Measurements from ENCODE around the gene SPAG6. TPM values are rescaled to one million over a fixed set of nuclear protein-coding genes. Genes with fewer than 3 reads are reported as not detected.
"Not testable (repeated sequence)": the region's sequence is repeated elsewhere in the genome, so short reads cannot be mapped to it uniquely, and the experiment has no call there.

SPAG6 gene
- total and polyA plus RNA-seq, 5 donors = 0.05 to 0.09 TPM; not detected in 3

DNA sequence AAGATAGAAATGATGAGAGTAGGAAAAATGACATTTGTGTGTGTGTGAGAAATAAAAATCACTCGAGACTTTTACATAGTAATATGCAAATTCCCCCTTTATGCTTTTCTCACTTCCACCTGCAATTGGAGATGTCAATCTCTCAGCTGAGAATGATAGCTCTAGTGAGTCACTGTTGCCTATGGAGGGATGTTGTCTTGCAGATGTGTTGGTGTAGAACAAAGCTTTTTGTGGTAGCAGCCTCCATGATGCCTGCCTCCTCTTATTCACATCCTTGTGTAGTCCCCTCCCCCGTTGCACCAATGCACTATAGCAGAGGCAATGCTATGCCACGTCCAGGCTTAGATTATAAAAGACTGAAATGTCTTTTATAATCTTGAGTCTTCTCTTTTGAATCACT is 33.8 kb downstream of the SPAG6 start:
- WGBS = 81% methylated on average over 3 of the region's 3 CpGs
- no peak overlapping the region for H3K27ac ChIP-seq (ENCODE audit: low read length)
- intact Hi-C loops (cut with DNase I) = no loop called here
- no peaks in the 10 kb centered on the region for H3K9me3 ChIP-seq (ENCODE audit: control insufficient read depth, low read length)
- ATAC-seq = no peak
- no peak overlapping the region for H3K4me3 ChIP-seq (ENCODE audit: low read length)
- no peaks in the 10 kb centered on the region for H3K4me1 ChIP-seq (ENCODE audit: control insufficient read depth, insufficient read depth, low read length)
- DNase-seq = no peak
- H3K27me3 ChIP-seq (ENCODE audit: control insufficient read depth, insufficient read depth) = no peaks in the 10 kb centered on the region

DNA sequence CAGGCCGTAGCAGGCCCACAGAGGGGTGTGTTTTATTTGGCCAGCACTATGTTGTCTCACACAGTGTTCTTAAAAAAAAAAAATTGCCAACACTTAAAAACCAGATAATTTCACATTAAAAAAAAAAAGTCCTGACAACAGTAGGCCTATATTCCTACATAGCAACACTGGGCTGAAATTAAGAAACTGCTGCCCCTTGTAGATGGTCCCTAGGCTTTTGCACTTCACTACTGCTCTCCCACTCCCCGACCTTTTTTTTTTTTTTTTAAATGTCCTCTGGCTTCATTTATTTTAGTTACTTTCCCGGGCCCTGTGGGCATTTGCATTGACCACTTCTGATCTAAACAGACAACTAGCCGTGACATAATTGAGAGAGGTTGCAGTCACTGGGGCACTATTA is 36.0 kb downstream of the SPAG6 start:
- H3K4me1 ChIP-seq (ENCODE audit: control insufficient read depth, insufficient read depth, low read length) = no peaks in the 10 kb centered on the region
- H3K27me3 ChIP-seq (ENCODE audit: control insufficient read depth, insufficient read depth) = no peaks in the 10 kb centered on the region
- H3K27ac ChIP-seq (ENCODE audit: low read length) = no peak overlapping the region
- ATAC-seq (no peak), DNase-seq (no peak)
- 64% methylated on average over 4 of the region's 4 CpGs for WGBS
- no peak overlapping the region for H3K4me3 ChIP-seq (ENCODE audit: low read length)
- no peaks in the 10 kb centered on the region for H3K9me3 ChIP-seq (ENCODE audit: control insufficient read depth, low read length)
- intact Hi-C loops (cut with DNase I) = no loop called here

DNA sequence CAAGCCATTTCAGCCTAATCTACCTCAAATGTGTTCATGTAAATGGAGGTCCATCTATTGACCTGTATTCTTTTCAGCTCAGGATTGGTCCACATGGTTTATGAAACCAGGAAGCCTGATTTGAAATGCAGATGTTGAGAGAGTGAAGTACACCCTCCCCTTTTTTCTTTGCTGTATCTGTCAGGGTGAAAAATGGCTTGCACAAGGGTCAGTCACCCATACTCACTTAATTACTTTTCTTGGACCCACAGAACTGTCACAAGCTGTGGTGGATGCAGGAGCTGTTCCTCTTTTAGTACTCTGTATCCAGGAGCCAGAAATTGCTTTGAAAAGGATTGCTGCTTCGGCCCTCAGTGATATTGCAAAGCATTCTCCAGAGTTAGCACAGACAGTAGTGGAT is 41.2 kb downstream of the SPAG6 start:
- H3K27ac ChIP-seq (ENCODE audit: low read length) = no peak overlapping the region
- ATAC-seq (no peak), DNase-seq (no peak)
- H3K27me3 ChIP-seq (ENCODE audit: control insufficient read depth, insufficient read depth) = peaks cover 2% of the 10 kb centered on the region
- no peak overlapping the region for H3K4me3 ChIP-seq (ENCODE audit: low read length)
- H3K4me1 ChIP-seq (ENCODE audit: control insufficient read depth, insufficient read depth, low read length) = no peaks in the 10 kb centered on the region
- no peaks in the 10 kb centered on the region for H3K9me3 ChIP-seq (ENCODE audit: control insufficient read depth, low read length)
- 49% methylated on average over 1 of the region's 1 CpG for WGBS
- intact Hi-C loops (cut with DNase I) = no loop called here

DNA sequence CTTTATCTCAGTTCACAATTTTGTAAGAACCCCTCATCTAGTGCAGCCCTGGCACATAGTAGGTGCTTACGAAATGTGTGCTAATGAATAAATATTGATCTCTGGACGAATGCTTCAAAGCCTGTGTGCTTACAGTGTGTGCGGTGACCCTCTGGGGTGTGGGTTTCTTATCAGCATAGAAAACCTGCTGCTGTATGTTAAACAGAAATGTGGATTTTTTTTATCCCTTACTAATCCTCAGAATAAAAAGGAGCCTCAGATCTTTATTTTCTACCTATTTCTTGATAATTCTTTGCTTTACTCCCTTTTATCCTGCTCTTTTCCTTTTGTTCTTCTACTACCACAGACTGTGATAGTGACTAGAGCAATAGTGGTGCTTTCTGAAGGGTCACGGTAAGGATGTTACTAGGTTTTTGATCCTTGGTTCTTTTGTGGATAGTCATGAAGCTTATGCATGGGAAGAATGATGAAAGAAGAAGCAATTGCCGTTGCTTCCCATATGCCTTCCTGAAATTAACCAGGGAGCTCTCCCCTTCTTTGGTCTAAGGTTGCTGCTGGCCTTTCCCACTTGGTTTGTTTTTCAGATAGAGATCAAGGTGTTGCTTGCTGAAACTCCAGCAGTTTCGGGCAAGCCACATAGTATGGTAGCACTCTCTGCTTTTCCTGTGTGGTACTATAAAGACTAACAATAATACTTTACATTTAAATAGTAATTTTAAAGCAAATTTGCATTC is 44.7 kb downstream of the SPAG6 start:
- Histone ChIP-seq H3K27me3 (ENCODE audit: control insufficient read depth, insufficient read depth) (peaks cover 2% of the 10 kb centered on the region), H3K4me3 (ENCODE audit: low read length) (no peak overlapping the region), H3K27ac (ENCODE audit: low read length) (no peak overlapping the region), H3K9me3 (ENCODE audit: control insufficient read depth, low read length) (no peaks in the 10 kb centered on the region), H3K4me1 (ENCODE audit: control insufficient read depth, insufficient read depth, low read length) (no peaks in the 10 kb centered on the region)
- WGBS = 85% methylated on average over 6 of the region's 6 CpGs
- intact Hi-C loops (cut with DNase I) = no loop called here
- DNase-seq = no peak
- no peak for ATAC-seq

DNA sequence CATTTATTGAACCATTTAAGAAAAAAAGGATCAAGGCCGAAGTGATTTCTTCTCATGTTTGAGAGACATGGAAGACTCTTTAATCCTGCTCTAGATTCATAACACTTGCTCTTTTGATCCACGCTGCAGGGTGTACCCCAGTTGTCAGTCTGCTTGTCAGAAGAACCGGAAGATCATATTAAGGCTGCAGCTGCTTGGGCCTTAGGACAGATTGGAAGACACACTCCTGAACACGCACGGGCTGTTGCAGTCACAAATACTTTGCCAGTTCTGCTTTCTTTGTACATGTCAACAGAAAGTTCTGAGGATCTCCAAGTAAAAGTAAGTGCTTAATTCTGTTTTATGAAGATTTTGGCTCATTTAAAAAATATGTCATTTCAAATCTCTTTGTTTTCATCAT is 46.3 kb downstream of the SPAG6 start:
- H3K4me1 ChIP-seq (ENCODE audit: control insufficient read depth, insufficient read depth, low read length) = no peaks in the 10 kb centered on the region
- 90% methylated on average over 5 of the region's 5 CpGs for WGBS
- H3K4me3 ChIP-seq (ENCODE audit: low read length) = no peak overlapping the region
- no peak overlapping the region for H3K27ac ChIP-seq (ENCODE audit: low read length)
- peaks cover 2% of the 10 kb centered on the region for H3K27me3 ChIP-seq (ENCODE audit: control insufficient read depth, insufficient read depth)
- DNase-seq (no peak), ATAC-seq (no peak)
- no peaks in the 10 kb centered on the region for H3K9me3 ChIP-seq (ENCODE audit: control insufficient read depth, low read length)
- intact Hi-C loops (cut with DNase I) = no loop called here

DNA sequence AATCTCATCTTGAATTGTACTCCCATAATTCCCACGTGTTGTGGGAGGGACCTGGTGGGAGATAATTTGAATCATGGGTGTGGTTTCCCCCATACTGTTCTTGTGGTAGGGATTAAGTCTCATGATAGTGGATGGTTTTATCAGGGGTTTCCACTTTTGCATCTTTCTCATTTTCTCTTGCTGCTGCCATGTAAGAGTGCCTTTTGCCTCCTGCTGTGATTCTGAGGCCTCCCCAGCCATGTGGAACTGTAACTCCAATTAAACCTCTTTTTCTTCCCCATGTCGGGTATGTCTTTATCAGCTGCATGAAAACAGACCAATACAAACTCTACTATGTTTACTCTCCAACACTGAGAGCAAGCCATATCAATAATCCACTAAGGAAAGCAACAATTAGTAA is 50.9 kb downstream of the SPAG6 start:
- H3K27me3 ChIP-seq (ENCODE audit: control insufficient read depth, insufficient read depth); intact Hi-C loops (cut with DNase I); ATAC-seq; H3K4me3 ChIP-seq (ENCODE audit: low read length); H3K9me3 ChIP-seq (ENCODE audit: control insufficient read depth, low read length); H3K4me1 ChIP-seq (ENCODE audit: control insufficient read depth, insufficient read depth, low read length); DNase-seq; H3K27ac ChIP-seq (ENCODE audit: low read length): not testable (repeated sequence)
- 41% methylated on average over 2 of the region's 2 CpGs for WGBS

DNA sequence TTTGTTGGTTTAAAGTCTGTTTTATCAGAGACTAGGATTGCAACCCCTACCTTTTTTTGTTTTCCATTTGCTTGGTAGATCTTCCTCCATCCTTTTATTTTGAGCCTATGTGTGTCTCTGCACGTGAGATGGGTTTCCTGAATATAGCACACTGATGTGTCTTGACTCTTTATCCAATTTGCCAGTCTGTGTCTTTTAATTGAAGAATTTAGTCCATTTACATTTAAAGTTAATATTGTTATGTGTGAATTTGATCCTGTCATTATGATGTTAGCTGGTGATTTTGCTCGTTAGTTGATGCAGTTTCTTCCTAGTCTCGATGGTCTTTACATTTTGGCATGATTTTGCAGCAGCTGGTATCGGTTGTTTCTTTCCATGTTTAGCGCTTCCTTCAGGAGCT is 61.6 kb downstream of the SPAG6 start:
- DNase-seq; H3K4me1 ChIP-seq (ENCODE audit: control insufficient read depth, insufficient read depth, low read length); ATAC-seq; H3K27ac ChIP-seq (ENCODE audit: low read length); H3K4me3 ChIP-seq (ENCODE audit: low read length); H3K27me3 ChIP-seq (ENCODE audit: control insufficient read depth, insufficient read depth); intact Hi-C loops (cut with DNase I); H3K9me3 ChIP-seq (ENCODE audit: control insufficient read depth, low read length): not testable (repeated sequence)
- WGBS = 87% methylated on average over 1 of the region's 5 CpGs

DNA sequence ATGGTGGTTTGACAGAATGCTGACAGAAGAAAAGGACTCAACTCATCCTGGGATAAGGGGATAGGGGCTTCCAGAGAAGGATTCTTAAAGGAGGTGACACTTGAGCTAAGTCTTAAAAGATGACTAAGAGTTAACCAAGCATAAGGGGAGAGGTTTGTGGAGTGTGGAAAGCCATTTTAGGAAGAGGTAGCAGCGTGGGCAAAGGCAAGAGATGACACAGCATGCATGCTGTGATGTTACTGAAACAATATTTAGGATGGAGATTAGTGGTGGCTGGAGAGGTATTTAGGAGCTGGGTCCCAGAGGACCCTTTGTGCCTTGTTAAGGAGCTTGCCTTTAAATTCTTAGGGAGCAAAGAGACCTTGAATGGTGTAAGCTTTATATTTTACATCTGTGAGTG is 65.1 kb downstream of the SPAG6 start:
- intact Hi-C loops (cut with DNase I) = no loop called here
- H3K4me1 ChIP-seq (ENCODE audit: control insufficient read depth, insufficient read depth, low read length) = no peaks in the 10 kb centered on the region
- 36% methylated on average over 1 of the region's 1 CpG for WGBS
- H3K27ac ChIP-seq (ENCODE audit: low read length) = no peak overlapping the region
- H3K9me3 ChIP-seq (ENCODE audit: control insufficient read depth, low read length) = no peaks in the 10 kb centered on the region
- no peaks in the 10 kb centered on the region for H3K27me3 ChIP-seq (ENCODE audit: control insufficient read depth, insufficient read depth)
- no peak overlapping the region for H3K4me3 ChIP-seq (ENCODE audit: low read length)
- ATAC-seq (no peak), DNase-seq (no peak)

DNA sequence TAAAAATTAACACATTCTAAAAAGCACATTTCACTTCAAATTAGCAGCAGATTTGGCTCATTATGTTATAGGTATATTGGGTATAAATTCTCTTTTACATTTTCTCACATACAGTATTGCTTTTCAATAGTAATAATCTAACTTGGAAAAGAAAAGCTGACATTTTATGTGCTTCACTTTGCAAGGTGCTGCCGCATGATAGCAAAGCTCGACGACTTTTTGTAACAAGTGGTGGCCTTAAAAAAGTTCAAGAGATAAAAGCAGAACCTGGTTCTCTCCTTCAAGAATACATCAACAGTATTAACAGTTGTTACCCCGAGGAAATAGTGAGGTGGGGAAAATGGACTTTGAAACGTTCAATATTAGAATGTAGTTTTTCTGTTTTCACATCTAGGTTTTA is 65.5 kb downstream of the SPAG6 start:
- intact Hi-C loops (cut with DNase I) = no loop called here
- Histone ChIP-seq H3K27ac (ENCODE audit: low read length) (no peak overlapping the region), H3K4me1 (ENCODE audit: control insufficient read depth, insufficient read depth, low read length) (no peaks in the 10 kb centered on the region), H3K9me3 (ENCODE audit: control insufficient read depth, low read length) (no peaks in the 10 kb centered on the region), H3K4me3 (ENCODE audit: low read length) (no peak overlapping the region), H3K27me3 (ENCODE audit: control insufficient read depth, insufficient read depth) (no peaks in the 10 kb centered on the region)
- DNase-seq = no peak
- WGBS = 78% methylated on average over 5 of the region's 5 CpGs
- ATAC-seq = no peak

DNA sequence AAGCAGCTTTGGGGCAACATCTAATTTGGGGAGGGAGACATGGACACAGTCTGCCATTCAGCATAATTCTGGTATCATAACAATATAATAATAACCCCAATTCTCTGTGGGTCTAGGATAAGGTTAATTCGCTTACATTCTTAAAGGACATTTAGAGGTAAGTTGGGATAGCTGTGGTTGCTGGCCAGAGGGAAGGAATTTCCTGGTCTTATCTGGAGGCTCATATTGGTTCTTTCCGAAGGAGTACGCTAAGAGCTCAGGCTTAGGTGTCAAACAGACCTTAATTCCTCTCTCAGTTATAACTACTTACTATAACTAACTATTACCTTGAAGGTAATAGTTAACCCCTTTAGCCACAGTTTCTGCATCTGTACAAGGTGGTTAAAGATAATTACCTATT is 68.8 kb downstream of the SPAG6 start:
- Histone ChIP-seq H3K4me3 (ENCODE audit: low read length) (no peak overlapping the region), H3K27me3 (ENCODE audit: control insufficient read depth, insufficient read depth) (no peaks in the 10 kb centered on the region), H3K4me1 (ENCODE audit: control insufficient read depth, insufficient read depth, low read length) (no peaks in the 10 kb centered on the region), H3K9me3 (ENCODE audit: control insufficient read depth, low read length) (no peaks in the 10 kb centered on the region), H3K27ac (ENCODE audit: low read length) (no peak overlapping the region)
- 74% methylated on average over 3 of the region's 3 CpGs for WGBS
- DNase-seq (no peak), ATAC-seq (no peak)
- intact Hi-C loops (cut with DNase I) = no loop called here

DNA sequence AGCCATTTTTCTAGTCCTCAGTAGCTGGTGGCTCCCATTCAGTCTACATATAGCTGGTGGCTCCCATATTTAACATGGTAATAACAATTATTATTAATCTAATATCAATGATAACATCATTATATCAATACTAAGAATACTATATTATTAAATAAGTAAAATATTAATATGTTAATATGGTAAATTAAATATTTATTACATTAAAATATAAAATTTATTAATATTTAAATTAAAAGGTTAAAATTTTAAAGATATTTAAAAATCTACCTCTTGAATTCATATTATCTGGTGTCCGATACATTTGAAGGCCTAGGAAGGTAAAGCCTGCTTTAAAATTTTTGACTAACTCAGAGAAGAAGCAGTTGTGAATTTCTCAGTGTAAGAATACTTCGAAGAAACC is 69.8 kb downstream of the SPAG6 start:
- Histone ChIP-seq H3K9me3 (ENCODE audit: control insufficient read depth, low read length) (no peaks in the 10 kb centered on the region), H3K27me3 (ENCODE audit: control insufficient read depth, insufficient read depth) (no peaks in the 10 kb centered on the region), H3K4me3 (ENCODE audit: low read length) (no peak overlapping the region), H3K4me1 (ENCODE audit: control insufficient read depth, insufficient read depth, low read length) (no peaks in the 10 kb centered on the region), H3K27ac (ENCODE audit: low read length) (no peak overlapping the region)
- DNase-seq = no peak
- intact Hi-C loops (cut with DNase I) = no loop called here
- ATAC-seq = no peak
- 90% methylated on average over 2 of the region's 2 CpGs for WGBS

DNA sequence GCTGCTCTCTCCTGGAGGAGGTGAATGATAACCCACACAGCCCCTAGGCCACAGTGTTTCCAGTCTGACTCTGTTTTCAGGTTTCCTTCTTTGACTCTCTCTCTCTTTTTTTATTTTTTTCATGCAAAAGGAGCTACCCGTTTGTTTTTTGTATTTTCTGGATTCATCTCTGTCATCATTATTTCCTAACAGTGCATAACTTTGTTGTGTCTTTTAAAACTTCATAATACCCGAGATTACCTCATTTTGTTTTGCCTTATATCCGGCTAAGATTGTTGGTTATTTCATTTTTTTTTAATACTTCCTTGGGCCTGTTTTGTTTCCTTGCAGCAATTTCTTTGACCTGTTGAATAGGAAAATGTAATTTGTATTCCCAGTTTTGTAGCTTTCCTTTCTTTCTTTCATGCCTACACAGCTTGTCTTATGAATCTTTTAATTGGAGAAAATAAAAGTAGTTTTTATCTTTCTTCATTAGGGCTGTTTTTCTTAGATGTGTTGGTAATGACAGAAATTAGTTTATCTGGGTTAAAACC is 72.5 kb downstream of the SPAG6 start:
- intact Hi-C loops (cut with DNase I) = no loop called here
- Histone ChIP-seq H3K9me3 (ENCODE audit: control insufficient read depth, low read length) (no peaks in the 10 kb centered on the region), H3K27me3 (ENCODE audit: control insufficient read depth, insufficient read depth) (no peaks in the 10 kb centered on the region), H3K4me3 (ENCODE audit: low read length) (no peak overlapping the region), H3K27ac (ENCODE audit: low read length) (no peak overlapping the region), H3K4me1 (ENCODE audit: control insufficient read depth, insufficient read depth, low read length) (no peaks in the 10 kb centered on the region)
- ATAC-seq (no peak), DNase-seq (no peak)
- 52% methylated on average over 3 of the region's 3 CpGs for whole genome bisulfite sequencing
